GM21717 (cell line): ENCODE data around the gene PFN1.

Source experiments
- ATAC-seq: cut with Tn5 transposase; IDR thresholded peaks from one replicate; pipeline ENCODE4 v1.9.1; 2021; ENCODE audit warnings: mild to moderate bottlenecking, moderate library complexity; ENCODE audit not compliant: unreplicated experiment

PFN1 gene

GRCh38 chr17:4898351-4898750 is 50.0 kb downstream of the PFN1 start:
- ATAC-seq, result no peak

- ATAC-seq, result no peak
These were observed 50.5 kb downstream of the PFN1 start for GRCh38 chr17:4897785-4898184.

- ATAC-seq, result no peak
These were observed 51.1 kb downstream of the PFN1 start for GRCh38 chr17:4897198-4897687.

GRCh38 chr17:4896332-4897197 is 51.8 kb downstream of the PFN1 start:
- no peak for ATAC-seq

- no peak for ATAC-seq
These were observed 52.5 kb downstream of the PFN1 start for GRCh38 chr17:4895657-4896331.
